Gastrocnemius medialis (tissue), 4 donors: ENCODE data around the gene KRT73. TPM values are rescaled to one million over a fixed set of nuclear protein-coding genes. Genes with fewer than 3 reads are reported as not detected.

Experiments
- ATAC-seq, 2 donors: fragments of 150-250 bp; one replicate each; pipeline ENCODE4 v1.9.1; 2016
- DNase-seq, 2 donors: peaks; one replicate each; pipeline ENCODE4 v3.0.0-alpha.2; 2019
- H3K27ac ChIP-seq, 4 donors: fragments of 200-600 bp; sonication (generic); 1 replicate in 1 of 4; 2 replicates in 3 of 4; pipeline ENCODE4 v1.5.1; 2016 to 2018; ENCODE audit warnings: mild to moderate bottlenecking in 2 of 4, moderate library complexity in 1 of 4
- H3K27me3 ChIP-seq, 3 donors: fragments of 200-600 bp; sonication (generic) in 2 of 3; 1 replicate in 1 of 3; 2 replicates in 2 of 3; pipeline versions ENCODE4 v1.5.1 to v1.6.0; 2016 to 2019; ENCODE audit warnings: mild to moderate bottlenecking in 1 of 3, moderate library complexity in 1 of 3
- H3K36me3 ChIP-seq, 2 donors: fragments of 200-600 bp; sonication (generic) in 1 of 2; one replicate each; pipeline ENCODE4 v1.5.1; 2017 to 2018
- H3K4me1 ChIP-seq, 2 donors: fragments of 200-600 bp; sonication (generic) in 1 of 2; one replicate each; pipeline ENCODE4 v1.5.1; 2016 to 2017; ENCODE audit warnings: mild to moderate bottlenecking in 2 of 2
- H3K4me3 ChIP-seq, 4 donors: fragments of 200-600 bp; sonication (generic) in 3 of 4; 1 replicate in 1 of 4; 2 replicates in 3 of 4; pipeline ENCODE4 v1.5.1; 2016 to 2019; ENCODE audit warnings: mild to moderate bottlenecking in 2 of 4
- H3K9me3 ChIP-seq, 3 donors: fragments of 200-600 bp; sonication (generic) in 2 of 3; 1 replicate in 1 of 3; 2 replicates in 2 of 3; pipeline ENCODE4 v1.5.1; 2016 to 2019
- POLR2A ChIP-seq, 2 donors: fragments of 450-650 bp; IDR thresholded peaks; one replicate each; pipeline ENCODE4 v1.6.1; 2017; ENCODE audit warnings: antibody characterized with exemption in 2 of 2, mild to moderate bottlenecking in 2 of 2, moderate library complexity in 2 of 2
- in situ Hi-C, 4 donors: fragments of 200-750 bp; cut with MboI; loops; one replicate each; pipeline versions ENCODE4 v1.15.0 to v1.8.0; 2017; ENCODE audit warnings: low sequenced_read_pairs in 4 of 4
- intact Hi-C: fragments of 100-400 bp; cut with DNase I; formaldehyde crosslinking; loops from one replicate; pipeline ENCODE4 v1.15.1; 2023; ENCODE audit warnings: low total_unique reads
- total RNA-seq, 4 donors: library from RNA; depleted of rRNA; stranded (reverse); fragments of >200 nt; gene quantifications; one replicate each; pipeline versions ENCODE4 v1.1.0 to v1.2.3, GENCODE V29; 2016
- TF ChIP-seq, protein P1 (sequence below), 5 experiments: fragments of 450-650 bp in 3 of 5; fragments of 200-600 bp in 2 of 5; sonication (generic) in 2 of 5; IDR thresholded peaks in 4 of 5; conservative IDR thresholded peaks in 1 of 5; 1 replicate in 4 of 5; 2 replicates in 1 of 5; pipeline ENCODE4 v1.5.1; 2016 to 2019; ENCODE audit warnings: antibody characterized with exemption in 5 of 5, mild to moderate bottlenecking in 3 of 5, moderate library complexity in 3 of 5

Gene KRT73
- total RNA-seq, 4 donors from 2014 or later = not detected

DNA sequence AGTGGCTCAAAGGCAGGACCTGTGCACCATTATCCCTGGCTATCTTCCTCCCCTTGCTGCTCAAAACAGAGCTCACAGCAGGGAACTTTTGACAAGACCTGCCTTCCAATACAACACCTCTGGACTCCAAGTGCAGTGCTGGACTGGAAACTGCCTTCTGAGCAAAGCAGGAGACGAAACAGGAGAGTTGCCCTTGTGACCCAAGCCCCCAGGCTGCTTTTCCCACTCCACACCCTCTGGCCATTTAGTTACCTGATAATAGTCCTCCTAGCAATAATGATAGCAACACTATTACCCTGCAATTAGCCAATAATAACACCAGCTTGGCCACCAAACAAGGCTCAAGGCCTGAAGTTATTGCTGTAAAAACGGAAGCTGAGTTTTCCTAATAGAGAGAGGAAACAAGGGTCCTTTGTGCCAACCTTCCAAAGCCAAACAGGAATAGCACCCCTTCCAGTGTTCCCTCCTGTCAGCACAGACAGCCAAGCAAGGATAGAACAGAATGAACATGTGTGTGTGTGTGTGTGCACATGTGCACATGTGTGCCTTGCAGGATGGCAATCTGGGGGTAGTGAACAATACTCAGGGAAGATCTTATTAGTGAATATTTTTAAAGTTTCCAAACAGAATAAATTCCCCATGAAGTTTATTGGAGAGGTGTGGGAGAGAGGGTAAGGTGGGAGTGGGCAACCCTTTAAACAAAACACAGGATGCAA is 9.2 kb upstream of the KRT73 start:
- peaks cover 0 to 7% (median 0%) of the 10 kb centered on the region in 3 donors for H3K9me3 ChIP-seq
- H3K4me1 ChIP-seq = no peaks in the 10 kb centered on the region
- intact Hi-C loops = no loop called here
- H3K36me3 ChIP-seq = no peaks in the 10 kb centered on the region
- DNase-seq (no peak), ATAC-seq (no peak)
- TF ChIP-seq POLR2A (IDR thresholded peaks at IDR 0.05) = no peak
- TF ChIP-seq, protein P1, sequence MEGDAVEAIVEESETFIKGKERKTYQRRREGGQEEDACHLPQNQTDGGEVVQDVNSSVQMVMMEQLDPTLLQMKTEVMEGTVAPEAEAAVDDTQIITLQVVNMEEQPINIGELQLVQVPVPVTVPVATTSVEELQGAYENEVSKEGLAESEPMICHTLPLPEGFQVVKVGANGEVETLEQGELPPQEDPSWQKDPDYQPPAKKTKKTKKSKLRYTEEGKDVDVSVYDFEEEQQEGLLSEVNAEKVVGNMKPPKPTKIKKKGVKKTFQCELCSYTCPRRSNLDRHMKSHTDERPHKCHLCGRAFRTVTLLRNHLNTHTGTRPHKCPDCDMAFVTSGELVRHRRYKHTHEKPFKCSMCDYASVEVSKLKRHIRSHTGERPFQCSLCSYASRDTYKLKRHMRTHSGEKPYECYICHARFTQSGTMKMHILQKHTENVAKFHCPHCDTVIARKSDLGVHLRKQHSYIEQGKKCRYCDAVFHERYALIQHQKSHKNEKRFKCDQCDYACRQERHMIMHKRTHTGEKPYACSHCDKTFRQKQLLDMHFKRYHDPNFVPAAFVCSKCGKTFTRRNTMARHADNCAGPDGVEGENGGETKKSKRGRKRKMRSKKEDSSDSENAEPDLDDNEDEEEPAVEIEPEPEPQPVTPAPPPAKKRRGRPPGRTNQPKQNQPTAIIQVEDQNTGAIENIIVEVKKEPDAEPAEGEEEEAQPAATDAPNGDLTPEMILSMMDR (IDR thresholded peaks at IDR 0.05 in 4 of 5, conservative IDR thresholded peaks at IDR 0.05 in 1 of 5) = no peak
- in situ Hi-C loops = no loop called here
- H3K27ac ChIP-seq = no peak overlapping the region
- H3K27me3 ChIP-seq = no peaks in the 10 kb centered on the region
- H3K4me3 ChIP-seq = no peak overlapping the region

DNA sequence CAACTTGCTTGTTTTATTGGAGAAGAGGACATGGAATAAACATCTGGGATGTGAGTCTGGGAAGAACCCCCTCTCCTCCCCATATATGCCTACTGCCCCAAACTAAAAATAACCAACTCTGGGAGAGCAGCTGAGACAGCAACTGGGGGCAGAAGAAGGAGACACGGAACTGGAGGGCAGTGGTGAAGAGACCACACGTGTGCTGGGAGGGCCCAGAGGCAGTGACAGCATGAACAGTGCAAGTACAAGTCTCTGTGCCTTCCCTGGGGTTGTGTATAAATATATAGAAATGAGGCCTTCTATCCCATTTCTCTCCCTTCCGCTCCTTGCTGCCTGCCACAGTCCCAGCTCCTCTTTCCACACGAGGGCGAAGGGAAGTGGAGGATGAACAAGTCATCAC is 4.0 kb upstream of the KRT73 start:
- Histone ChIP-seq H3K27ac (no peak overlapping the region), H3K4me3 (no peak overlapping the region), H3K36me3 (no peaks in the 10 kb centered on the region), H3K9me3 (peaks cover 0 to 7% (median 0%) of the 10 kb centered on the region in 3 donors), H3K4me1 (no peaks in the 10 kb centered on the region), H3K27me3 (no peaks in the 10 kb centered on the region)
- TF ChIP-seq POLR2A (IDR thresholded peaks at IDR 0.05) = no peak
- TF ChIP-seq, protein P1 (IDR thresholded peaks at IDR 0.05 in 4 of 5, conservative IDR thresholded peaks at IDR 0.05 in 1 of 5) = no peak
- no peak for DNase-seq
- intact Hi-C loops (no loop called here), in situ Hi-C loops (no loop called here)
- no peak for ATAC-seq

DNA sequence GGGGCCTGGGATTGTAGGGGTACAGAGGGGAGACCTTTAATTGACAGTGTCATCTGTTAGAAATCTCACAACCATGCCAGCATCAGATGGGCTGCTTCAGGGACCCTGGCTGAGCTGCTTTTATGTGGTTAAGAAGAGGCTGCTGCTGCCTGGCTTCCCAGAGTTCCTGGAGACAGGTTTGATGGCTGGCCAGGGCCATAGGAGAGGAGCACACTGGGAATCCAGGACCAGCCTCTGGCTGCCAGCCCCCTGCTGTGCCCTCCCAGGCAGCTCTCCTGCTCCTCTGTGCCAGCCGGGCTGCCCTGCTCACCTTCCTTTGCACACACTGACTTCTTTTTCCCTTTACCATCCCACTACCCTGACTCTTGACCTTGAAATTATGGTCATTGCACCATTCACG is 507 bp upstream of the KRT73 start:
- DNase-seq = no peak
- Histone ChIP-seq H3K27me3 (peaks cover 0 to 2% (median 0%) of the 10 kb centered on the region in 3 donors), H3K4me3 (no peak overlapping the region), H3K36me3 (no peaks in the 10 kb centered on the region), H3K27ac (no peak overlapping the region), H3K9me3 (peaks cover 0 to 7% (median 0%) of the 10 kb centered on the region in 3 donors), H3K4me1 (no peaks in the 10 kb centered on the region)
- TF ChIP-seq, protein P1 (IDR thresholded peaks at IDR 0.05 in 4 of 5, conservative IDR thresholded peaks at IDR 0.05 in 1 of 5) = no peak
- no peak for TF ChIP-seq POLR2A (IDR thresholded peaks at IDR 0.05)
- ATAC-seq = no peak
- in situ Hi-C loops = no loop called here
- intact Hi-C loops = no loop called here

DNA sequence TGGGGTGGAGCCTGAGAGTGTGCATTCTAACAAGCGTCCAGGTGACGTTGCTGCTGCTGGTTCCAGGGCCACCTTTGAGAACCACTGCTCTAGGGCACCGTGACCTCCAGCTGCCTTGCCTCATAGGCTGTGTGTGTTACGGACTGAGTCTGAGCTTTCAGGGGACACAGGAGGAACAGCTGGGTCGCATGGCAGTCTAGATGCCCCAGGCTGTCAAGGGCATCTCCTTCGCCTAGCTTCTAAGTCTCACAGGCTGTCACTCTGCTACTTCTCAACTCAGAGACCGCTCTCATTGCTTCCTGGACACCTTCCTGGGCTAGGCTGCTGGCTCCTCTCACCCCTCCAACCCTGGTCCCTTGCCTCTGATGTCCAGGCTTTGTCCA is 965 bp downstream of the KRT73 start:
- in situ Hi-C loops (no loop called here), intact Hi-C loops (no loop called here)
- H3K9me3 ChIP-seq = no peaks in the 10 kb centered on the region
- no peaks in the 10 kb centered on the region for H3K4me1 ChIP-seq
- no peak overlapping the region for H3K27ac ChIP-seq
- DNase-seq (no peak), ATAC-seq (no peak)
- no peaks in the 10 kb centered on the region for H3K36me3 ChIP-seq
- H3K27me3 ChIP-seq = peaks cover 0 to 2% (median 0%) of the 10 kb centered on the region in 3 donors
- H3K4me3 ChIP-seq = no peak overlapping the region
- TF ChIP-seq, protein P1 (IDR thresholded peaks at IDR 0.05 in 4 of 5, conservative IDR thresholded peaks at IDR 0.05 in 1 of 5) = no peak
- no peak for TF ChIP-seq POLR2A (IDR thresholded peaks at IDR 0.05)
